T-cell (primary cell): ENCODE measurements around the gene TCEA2. TPM values are rescaled to one million over a fixed set of nuclear protein-coding genes. Genes with fewer than 3 reads are reported as not detected.

ENCODE experiments used
- ATAC-seq, 4 experiments: fragments of 200-7000 bp in 3 of 4; fragments of 150-1000 bp in 1 of 4; cut with Tn5 transposase; replicated peaks in 1 of 4; 1 replicate in 3 of 4; 2 replicates in 1 of 4; pipeline ENCODE4 v1.10.0; 2021; ENCODE audit warnings: moderate library complexity in 3 of 4, mild to moderate bottlenecking in 2 of 4, moderate number of reproducible peaks in 1 of 4
- CTCF ChIA-PET, 2 donors: fragments of 300-600 bp; sonication (Branson Sonifier 250); formaldehyde crosslinking; loops; one replicate each; lab custom pipeline; 2022; ENCODE audit warnings: antibody characterized with exemption in 2 of 2; lab: Charles Lee
- POLR2A ChIA-PET, 2 donors: fragments of 300-600 bp; sonication (Branson Sonifier 250); formaldehyde crosslinking; loops; one replicate each; lab custom pipeline; 2022; ENCODE audit warnings: antibody characterized with exemption in 2 of 2; lab: Charles Lee
- DNase-seq, 35 experiments: peaks; one replicate each; pipeline versions ENCODE4 v3.0.0 to v3.0.0-alpha.2; 2013 to 2023
- H3K27ac ChIP-seq: one replicate; pipeline ENCODE4 v1.5.1; 2013; ENCODE audit warnings: low read length
- H3K27me3 ChIP-seq, 2 experiments: replicated peaks in 1 of 2; 1 replicate in 1 of 2; 2 replicates in 1 of 2; pipeline versions ENCODE4 v1.6.1 to v1.7.0; 2013; ENCODE audit warnings: low read length in 1 of 2, mixed read lengths in 1 of 2; ENCODE audit not compliant: control insufficient read depth in 2 of 2, insufficient read depth in 2 of 2; ENCODE audit errors: extremely low read depth in 1 of 2
- H3K36me3 ChIP-seq, 2 donors: 1 replicate in 1 of 2; 2 replicates in 1 of 2; pipeline versions ENCODE4 v1.6.1 to v1.7.0; 2013; ENCODE audit warnings: low read length in 1 of 2; ENCODE audit not compliant: control insufficient read depth in 2 of 2, insufficient read depth in 1 of 2; ENCODE audit errors: extremely low read depth in 1 of 2
- H3K4me1 ChIP-seq, 2 experiments: 1 replicate in 1 of 2; 2 replicates in 1 of 2; pipeline versions ENCODE4 v1.6.1 to v1.7.0; 2013; ENCODE audit warnings: low read length in 2 of 2, mixed read lengths in 1 of 2; ENCODE audit not compliant: insufficient read depth in 2 of 2, control insufficient read depth in 1 of 2; ENCODE audit errors: extremely low read depth in 1 of 2
- H3K4me3 ChIP-seq, 2 donors: 1 replicate in 1 of 2; 2 replicates in 1 of 2; pipeline versions ENCODE4 v1.5.1 to v1.7.0; 2013; ENCODE audit warnings: mild to moderate bottlenecking in 2 of 2, low read length in 1 of 2, moderate library complexity in 1 of 2; ENCODE audit not compliant: control insufficient read depth in 1 of 2; ENCODE audit errors: extremely low read depth in 1 of 2
- H3K9me3 ChIP-seq: 2 replicates; pipeline ENCODE4 v1.7.0; 2013
- H3K27ac Mint-ChIP-seq, 2 donors: one replicate each; pipeline ENCODE4 v1.8.0; 2020 to 2021; ENCODE audit warnings: mild to moderate bottlenecking in 2 of 2, mixed read lengths in 2 of 2
- H3K27me3 Mint-ChIP-seq, 2 donors: one replicate each; pipeline ENCODE4 v1.8.0; 2021 to 2022; ENCODE audit warnings: mixed read lengths in 2 of 2
- H3K36me3 Mint-ChIP-seq: one replicate; pipeline ENCODE4 v1.8.0; 2021; ENCODE audit warnings: mixed read lengths
- H3K4me1 Mint-ChIP-seq, 3 donors: one replicate each; pipeline ENCODE4 v1.8.0; 2020 to 2022; ENCODE audit warnings: mixed read lengths in 3 of 3, mild to moderate bottlenecking in 1 of 3
- H3K4me3 Mint-ChIP-seq, 3 donors: one replicate each; pipeline ENCODE4 v1.8.0; 2020 to 2022; ENCODE audit warnings: mild to moderate bottlenecking in 3 of 3, mixed read lengths in 3 of 3, moderate library complexity in 3 of 3
- H3K9me3 Mint-ChIP-seq, 3 donors: one replicate each; pipeline ENCODE4 v1.8.0; 2020 to 2022; ENCODE audit warnings: mixed read lengths in 3 of 3
- WGBS: methylation state at CpG from one replicate; pipeline ENCODE4 v1.1.5; 2013; ENCODE audit warnings: missing lambda C conversion rate; ENCODE audit not compliant: insufficient coverage; 5-methylcytosine and 5-hydroxymethylcytosine counted together
- total RNA-seq, 35 experiments: library from RNA in 6 of 35; stranded (reverse) in 6 of 35; fragments of 120-200 nt in 1 of 35; gene quantifications; one replicate each; pipeline versions ENCODE4 v1.2.1 to v1.2.4 and lab custom pipeline; 2013 to 2026

TCEA2 gene
- total RNA-seq, 5 donors from 2014 or later (not counting 1 experiment from before 2014, with no cell fraction given) = 25.8 to 49.7 (median 40.1) TPM

DNA sequence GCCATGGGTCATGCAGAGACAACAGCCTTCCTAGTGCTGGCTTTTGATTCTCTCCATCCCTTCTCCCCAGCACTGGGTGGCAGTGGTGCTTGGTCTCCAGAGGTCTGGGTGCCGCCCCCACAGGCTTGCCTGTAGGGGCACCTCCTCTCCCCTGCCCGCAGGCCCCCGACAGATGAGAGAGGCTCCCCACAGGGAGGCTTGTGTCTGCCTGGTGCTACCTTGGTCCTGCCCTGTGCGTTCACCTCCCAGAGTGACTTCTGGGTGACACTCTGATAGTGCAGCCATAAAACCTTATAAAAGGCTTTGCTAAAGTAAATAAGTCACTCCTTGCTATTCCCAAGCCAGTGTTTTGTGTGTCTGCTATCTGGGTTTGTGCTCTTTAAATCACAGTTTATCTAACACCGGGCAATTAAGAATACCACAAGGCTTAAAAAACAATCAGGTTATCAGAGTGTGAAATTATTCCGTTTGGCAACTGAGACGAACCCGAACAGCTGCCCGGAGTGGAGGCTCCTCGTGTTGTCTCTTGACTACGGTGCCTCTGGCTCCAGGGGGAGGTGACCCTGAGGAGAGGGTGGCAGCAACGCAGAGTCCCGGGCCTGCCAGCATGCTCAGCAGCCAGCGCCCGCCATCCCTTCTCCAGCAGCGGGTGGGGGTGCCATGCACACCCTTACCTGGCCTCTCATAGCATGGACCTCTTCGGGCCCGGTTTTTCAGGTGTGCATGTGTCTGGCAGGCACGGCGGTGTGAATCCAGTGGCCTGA is 32.4 kb upstream of the TCEA2 start:
- no peak overlapping the region for H3K4me3 ChIP-seq
- Mint-ChIP-seq H3K4me1 (peaks cover 17 to 24% (median 23%) of the 10 kb centered on the region in 3 donors), H3K4me3 (no peak overlapping the region), H3K9me3 (no peaks in the 10 kb centered on the region), H3K36me3 (peaks cover 47% of the 10 kb centered on the region), H3K27ac (peak overlapping the region in 1 of 2 donors; percentile 46), H3K27me3 (no peaks in the 10 kb centered on the region)
- no peak overlapping the region for H3K27ac ChIP-seq
- no peaks in the 10 kb centered on the region for H3K27me3 ChIP-seq
- 98% methylated on average over 19 of the region's 20 CpGs for WGBS
- ATAC-seq = no peak
- ChIA-PET CTCF (interaction anchor here in 1 of 2 donors (0.6 kb wide), 1 partner anchor 19 kb away, joined by 3 read pairs; no protein-coding TSS in a partner anchor), POLR2A (no interaction called here)
- DNase-seq = no peak
- no peaks in the 10 kb centered on the region for H3K9me3 ChIP-seq
- peaks cover 0 to 20% of the 10 kb centered on the region in 2 experiments for H3K4me1 ChIP-seq
- H3K36me3 ChIP-seq = peaks cover 62 to 73% of the 10 kb centered on the region in 2 donors

DNA sequence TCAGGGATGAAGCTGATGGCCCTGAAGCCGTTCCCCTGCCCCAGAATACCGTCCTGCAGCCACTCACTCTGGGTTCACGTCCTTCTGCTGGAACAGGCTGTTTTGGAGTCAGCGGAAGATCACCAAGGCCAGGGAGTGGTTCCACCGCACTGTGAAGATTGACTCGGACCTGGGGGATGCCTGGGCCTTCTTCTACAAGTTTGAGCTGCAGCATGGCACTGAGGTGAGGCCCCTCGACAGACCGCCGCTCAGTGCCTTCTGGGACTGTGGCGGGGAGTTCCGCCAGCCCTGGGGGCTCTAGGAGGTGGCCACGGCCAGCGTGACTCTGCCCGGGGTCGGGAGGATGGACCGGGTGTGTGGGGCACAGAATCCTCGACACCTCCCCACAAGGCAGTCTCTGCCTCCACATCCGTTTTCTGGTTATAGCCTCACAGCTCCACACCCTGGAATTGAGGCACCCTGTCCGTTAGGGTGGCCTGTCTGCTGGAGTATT is 31.1 kb upstream of the TCEA2 start:
- CTCF ChIA-PET = interaction anchor here in 1 of 2 donors (0.6 kb wide), 1 partner anchor 43 kb away, joined by 3 read pairs; no protein-coding TSS in a partner anchor
- H3K27me3 Mint-ChIP-seq = no peaks in the 10 kb centered on the region
- no peak overlapping the region for H3K27ac Mint-ChIP-seq
- Histone ChIP-seq H3K4me3 (no peak overlapping the region), H3K27ac (no peak overlapping the region), H3K4me1 (peaks cover 0 to 33% of the 10 kb centered on the region in 2 experiments), H3K27me3 (no peaks in the 10 kb centered on the region), H3K9me3 (no peaks in the 10 kb centered on the region), H3K36me3 (peaks cover 52 to 61% of the 10 kb centered on the region in 2 donors)
- no peaks in the 10 kb centered on the region for H3K9me3 Mint-ChIP-seq
- DNase-seq (no peak), ATAC-seq (no peak)
- H3K4me3 Mint-ChIP-seq = no peak overlapping the region
- POLR2A ChIA-PET = no interaction called here
- peaks cover 40% of the 10 kb centered on the region for H3K36me3 Mint-ChIP-seq
- H3K4me1 Mint-ChIP-seq = peaks cover 24 to 37% (median 27%) of the 10 kb centered on the region in 3 donors
- 94% methylated on average over 14 of the region's 19 CpGs for WGBS

DNA sequence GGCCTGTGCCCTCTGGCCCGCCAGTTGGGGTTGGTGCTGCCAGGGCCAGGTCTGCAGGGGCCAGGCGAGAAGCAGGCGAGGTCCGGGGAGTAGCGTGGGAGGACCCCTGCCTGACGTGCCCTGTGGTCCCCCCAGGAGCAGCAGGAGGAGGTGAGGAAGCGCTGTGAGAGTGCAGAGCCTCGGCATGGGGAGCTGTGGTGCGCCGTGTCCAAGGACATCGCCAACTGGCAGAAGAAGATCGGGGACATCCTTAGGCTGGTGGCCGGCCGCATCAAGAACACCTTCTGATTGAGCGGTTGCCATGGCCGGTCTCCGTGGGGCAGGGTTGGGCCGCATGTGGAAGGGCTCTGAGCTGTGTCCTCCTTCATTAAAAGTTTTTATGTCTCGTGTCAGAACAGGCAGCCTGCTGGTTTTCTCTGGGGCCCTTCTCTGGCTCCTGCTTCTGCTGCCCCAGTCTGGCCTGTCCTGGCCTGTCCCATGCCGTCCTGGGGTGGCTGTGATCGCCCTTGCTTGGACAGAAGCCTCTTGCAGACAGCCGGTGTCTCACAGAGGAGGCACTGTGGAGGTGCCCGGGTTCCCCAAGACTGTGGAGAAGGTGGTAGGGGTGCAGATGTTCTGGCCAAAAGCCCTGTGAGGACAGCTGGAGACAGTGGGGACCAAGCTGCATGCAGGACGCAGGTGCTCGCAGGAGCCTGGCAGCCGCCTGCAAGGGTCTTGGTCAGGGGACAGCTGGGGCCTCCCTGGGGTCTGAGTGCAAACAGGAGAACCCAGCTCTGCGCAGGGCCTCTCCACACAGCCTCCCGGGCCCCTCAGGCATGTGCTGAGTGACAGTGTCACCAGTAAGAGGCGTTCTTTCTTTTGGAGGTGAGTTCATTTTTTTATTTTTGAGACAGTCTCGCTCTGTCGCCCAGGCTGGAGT is 30.0 kb upstream of the TCEA2 start:
- 97% methylated on average over 28 of the region's 31 CpGs for WGBS
- ChIA-PET CTCF (no interaction called here), POLR2A (no interaction called here)
- no peaks in the 10 kb centered on the region for H3K9me3 ChIP-seq
- H3K36me3 ChIP-seq = peaks cover 41 to 50% of the 10 kb centered on the region in 2 donors
- peaks cover 0 to 44% of the 10 kb centered on the region in 2 experiments for H3K4me1 ChIP-seq
- no peak overlapping the region for H3K4me3 ChIP-seq
- Mint-ChIP-seq H3K9me3 (no peaks in the 10 kb centered on the region), H3K4me3 (no peak overlapping the region), H3K27ac (peak overlapping the region in 1 of 2 donors; percentile 98), H3K27me3 (no peaks in the 10 kb centered on the region), H3K4me1 (peaks cover 34 to 48% (median 38%) of the 10 kb centered on the region in 3 donors), H3K36me3 (peaks cover 29% of the 10 kb centered on the region)
- DNase-seq (no peak), ATAC-seq (no peak)
- H3K27me3 ChIP-seq = peaks cover 0 to 7% of the 10 kb centered on the region in 2 experiments
- no peak overlapping the region for H3K27ac ChIP-seq

DNA sequence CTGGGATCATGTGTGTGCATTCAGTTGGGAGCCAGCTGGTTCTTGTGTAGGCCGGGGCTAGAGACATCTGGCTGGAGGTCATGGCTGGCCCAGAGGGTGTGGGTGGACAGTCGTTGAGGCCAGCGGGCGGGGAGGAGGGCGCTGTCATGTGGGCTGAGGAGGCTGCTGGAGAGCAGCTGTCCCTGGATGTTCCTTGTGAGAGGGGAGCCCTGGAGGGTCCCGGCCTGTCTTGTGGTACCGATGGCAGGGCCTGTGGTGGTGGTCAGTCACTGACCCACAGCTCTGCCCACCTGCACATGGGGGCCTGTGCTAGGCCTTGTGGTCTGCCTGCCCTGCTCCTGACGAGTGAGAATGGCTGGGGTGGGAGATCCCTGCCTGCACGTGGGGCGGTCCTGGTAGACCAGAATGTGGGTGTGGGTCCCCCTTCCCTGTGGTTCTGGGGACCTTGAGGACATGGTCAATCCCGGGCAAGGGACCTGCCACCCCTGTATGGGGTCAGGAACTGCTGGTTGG is 29.0 kb upstream of the TCEA2 start:
- Histone ChIP-seq H3K36me3 (peaks cover 35 to 40% of the 10 kb centered on the region in 2 donors), H3K4me1 (peaks cover 0 to 52% of the 10 kb centered on the region in 2 experiments), H3K4me3 (no peak overlapping the region), H3K27me3 (peaks cover 0 to 7% of the 10 kb centered on the region in 2 experiments), H3K27ac (peak overlapping the region; percentile 74), H3K9me3 (no peaks in the 10 kb centered on the region)
- H3K27me3 Mint-ChIP-seq = no peaks in the 10 kb centered on the region
- POLR2A ChIA-PET = no interaction called here
- DNase-seq = no peak
- peak overlapping the region in 1 of 3 donors; percentile 66 for H3K4me3 Mint-ChIP-seq
- peak overlapping the region; percentile 71 to 98 for H3K27ac Mint-ChIP-seq
- no peak for ATAC-seq
- no peaks in the 10 kb centered on the region for H3K9me3 Mint-ChIP-seq
- H3K36me3 Mint-ChIP-seq = peaks cover 22% of the 10 kb centered on the region
- peaks cover 34 to 48% (median 38%) of the 10 kb centered on the region in 3 donors for H3K4me1 Mint-ChIP-seq
- 94% methylated on average over 9 of the region's 11 CpGs for WGBS
- CTCF ChIA-PET = no interaction called here

DNA sequence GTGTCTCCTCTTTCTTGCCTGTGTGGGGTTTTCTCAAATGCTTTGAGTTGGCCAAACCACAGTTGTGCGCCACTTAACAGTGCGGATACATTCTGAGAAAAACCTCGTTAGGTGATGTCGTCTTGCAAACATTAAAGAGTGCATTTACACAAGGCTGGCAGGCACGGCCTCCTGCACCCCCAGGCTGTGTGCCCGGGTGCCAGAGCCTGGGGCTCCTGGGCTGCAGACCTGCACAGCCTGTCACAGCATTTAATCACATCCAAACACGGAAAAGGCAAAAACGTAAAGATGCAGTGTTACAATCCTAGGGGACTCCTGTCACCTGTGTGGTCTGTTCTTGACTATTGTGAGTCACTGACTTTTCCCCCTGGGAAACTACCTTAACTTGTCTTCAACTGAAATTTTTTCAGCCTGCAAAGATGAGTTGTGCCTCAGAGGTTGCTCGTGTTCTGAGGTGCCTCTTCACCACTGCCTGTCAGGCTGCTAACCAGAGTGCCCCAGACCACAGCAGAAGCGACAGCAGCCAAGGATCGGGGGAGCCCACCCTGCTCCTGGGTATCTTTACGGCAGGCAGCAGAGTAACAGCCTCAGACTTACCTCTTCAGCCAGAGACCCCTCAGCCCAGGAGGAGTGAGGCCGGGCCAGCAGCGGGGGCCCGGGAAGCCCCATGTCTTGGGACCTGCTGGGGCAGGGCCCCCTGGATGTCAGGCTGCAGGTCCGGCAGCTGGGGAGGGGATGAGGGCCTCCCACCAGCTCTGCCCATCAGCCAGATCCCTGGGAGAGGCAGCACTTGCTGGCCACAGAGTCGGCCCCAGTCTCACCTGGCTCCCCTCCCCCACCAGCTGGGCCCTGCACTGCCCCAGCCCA is 27.7 kb upstream of the TCEA2 start:
- DNase-seq (peak in 10 of 35 experiments; percentile 15 to 63 (median 28)), ATAC-seq (peak; percentile 3 to 58 (median 20))
- Mint-ChIP-seq H3K4me1 (peaks cover 45 to 58% (median 48%) of the 10 kb centered on the region in 3 donors), H3K27ac (peak overlapping the region; percentile 89 to 98), H3K4me3 (peak overlapping the region; percentile 57 to 76 (median 66)), H3K36me3 (peaks cover 17% of the 10 kb centered on the region), H3K9me3 (no peaks in the 10 kb centered on the region), H3K27me3 (no peaks in the 10 kb centered on the region)
- Histone ChIP-seq H3K27me3 (peaks cover 0 to 12% of the 10 kb centered on the region in 2 experiments), H3K4me1 (peaks cover 8 to 65% of the 10 kb centered on the region in 2 experiments), H3K9me3 (no peaks in the 10 kb centered on the region), H3K4me3 (no peak overlapping the region), H3K36me3 (peaks cover 25 to 27% of the 10 kb centered on the region in 2 donors), H3K27ac (peak overlapping the region; percentile 74)
- POLR2A ChIA-PET = interaction anchor here in 1 of 2 donors (0.7 kb wide), 1 partner anchor 35 kb away, joined by 3 read pairs; no protein-coding TSS in a partner anchor
- 42% methylated on average over 7 of the region's 17 CpGs for WGBS
- CTCF ChIA-PET = no interaction called here
